ENCODE data around the gene CEP89.
"Not testable (repeated sequence)": the region's sequence is repeated elsewhere in the genome, so short reads cannot be mapped to it uniquely, and the experiment has no call there.

Gene CEP89

DNA sequence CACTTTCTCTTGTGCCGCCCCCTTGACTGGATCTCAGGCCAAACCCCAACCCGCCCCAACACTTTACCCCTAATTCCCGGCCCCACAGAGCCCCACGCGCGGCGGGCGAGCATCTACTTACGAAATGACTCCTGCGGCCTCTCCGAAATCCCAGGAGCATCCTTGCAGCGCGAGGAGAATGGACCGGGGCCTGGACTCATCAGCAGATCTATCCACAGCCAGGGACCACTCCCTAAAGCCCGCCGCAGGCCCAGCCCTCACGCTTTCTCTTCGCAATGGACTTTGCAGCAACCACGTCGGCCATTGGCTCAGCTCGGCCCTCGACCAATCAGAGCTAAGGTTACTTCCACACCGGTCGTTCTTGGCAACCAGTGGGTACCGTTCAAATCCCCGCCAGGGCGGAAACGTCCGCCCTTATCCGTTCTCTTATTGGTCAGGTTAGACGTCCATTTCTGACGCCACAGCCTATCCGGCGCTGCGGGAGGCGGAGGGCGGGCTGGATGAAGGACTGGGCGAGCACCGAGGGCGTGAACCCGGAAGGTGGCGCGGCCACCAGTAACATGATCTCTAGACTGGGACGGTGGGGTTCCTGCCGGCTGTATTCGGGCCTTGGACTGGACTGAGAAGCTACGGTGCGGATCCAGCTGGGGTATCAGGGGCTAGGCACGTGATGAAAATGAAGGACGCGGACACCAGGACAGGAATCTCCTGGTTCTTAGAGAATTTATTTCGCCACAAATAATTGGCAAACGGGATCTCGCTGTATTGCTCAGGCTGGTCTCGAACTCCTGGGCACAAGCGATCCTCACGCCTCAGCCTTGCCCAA lies at the start of gene CEP89, which contains the start of gene FAAP24:
Gene CEP89 (minus strand): TSS at position 244 of the 826 bp plus-strand sequence. CDS start 84 bp downstream, at position 160.
Gene FAAP24 (plus strand): TSS at position 528 of the 826 bp plus-strand sequence. CDS start 955 bp downstream, outside the sequence.
- Histone ChIP-seq H3K4me3 (ENCODE audit: low read depth in 1 of 2, low read length in 2 of 2) (peak within 1 kb of the TSS; percentile 81 to 99), H3K36me3 (ENCODE audit: control insufficient read depth in 1 of 2, insufficient read depth in 2 of 2, low read length in 2 of 2) (no peaks in the 10 kb centered on the region), H3K9me3 (ENCODE audit: control insufficient read depth in 1 of 2, low read length in 2 of 2) (no peaks in the 10 kb centered on the region), H3K27ac (ENCODE audit: low read length) (peak within 1 kb of the TSS; percentile 79), H3K4me1 (ENCODE audit: control insufficient read depth in 1 of 2, insufficient read depth in 2 of 2, low read length in 2 of 2) (peaks cover 4 to 27% of the 10 kb centered on the region in 2 donors), H3K27me3 (ENCODE audit: low read depth, low read length) (no peaks in the 10 kb centered on the region)

DNA sequence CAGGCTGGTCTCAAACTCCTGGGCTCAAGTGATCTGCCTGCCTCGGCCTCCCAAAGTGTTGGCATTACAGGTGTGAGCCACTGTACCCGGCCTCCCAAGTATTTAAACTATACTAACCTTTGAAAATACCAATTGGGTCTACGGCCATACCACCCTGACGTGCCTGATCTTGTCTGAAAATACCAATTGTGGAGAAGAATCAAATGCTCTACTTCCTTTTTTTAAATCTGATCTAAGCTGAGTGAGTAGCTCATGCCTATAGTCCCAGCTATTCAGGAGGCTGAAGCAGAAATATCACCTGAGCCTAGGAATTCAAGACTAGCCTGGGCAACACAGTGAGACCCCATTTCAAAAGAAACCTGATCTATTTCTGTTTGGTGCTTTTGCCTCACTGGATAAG lies 39.1 kb upstream of the CEP89 start:
- not testable (repeated sequence) for H3K36me3 ChIP-seq (ENCODE audit: control insufficient read depth in 1 of 2, insufficient read depth in 2 of 2, low read length in 2 of 2); H3K9me3 ChIP-seq (ENCODE audit: control insufficient read depth in 1 of 2, low read length in 2 of 2); H3K27ac ChIP-seq (ENCODE audit: low read length); H3K4me1 ChIP-seq (ENCODE audit: control insufficient read depth in 1 of 2, insufficient read depth in 2 of 2, low read length in 2 of 2); H3K27me3 ChIP-seq (ENCODE audit: low read depth, low read length); H3K4me3 ChIP-seq (ENCODE audit: low read depth in 1 of 2, low read length in 2 of 2)

DNA sequence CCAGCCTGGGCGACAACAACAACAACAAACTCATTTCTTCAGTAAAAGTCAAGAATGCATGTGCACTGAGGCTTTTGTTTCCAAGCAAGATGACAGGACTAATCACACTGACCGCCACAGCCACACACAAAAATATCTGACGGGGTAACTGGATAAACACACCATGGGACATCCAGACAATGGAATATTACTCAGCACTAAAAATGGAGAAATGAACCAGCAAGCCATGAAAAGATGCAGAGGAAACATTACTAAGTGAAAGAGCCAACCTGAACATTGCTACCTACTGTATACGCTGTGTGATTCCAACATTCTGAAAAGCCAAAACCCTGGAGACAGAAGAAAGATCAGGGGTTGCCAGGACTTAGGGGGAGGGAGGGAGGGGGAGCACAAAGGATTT lies 37.0 kb upstream of the CEP89 start:
- H3K4me1 ChIP-seq (ENCODE audit: control insufficient read depth in 1 of 2, insufficient read depth in 2 of 2, low read length in 2 of 2), result no peaks in the 10 kb centered on the region
- H3K27ac ChIP-seq (ENCODE audit: low read length), result no peak overlapping the region
- no peaks in the 10 kb centered on the region for H3K27me3 ChIP-seq (ENCODE audit: low read depth, low read length)
- no peaks in the 10 kb centered on the region for H3K36me3 ChIP-seq (ENCODE audit: control insufficient read depth in 1 of 2, insufficient read depth in 2 of 2, low read length in 2 of 2)
- no peaks in the 10 kb centered on the region for H3K9me3 ChIP-seq (ENCODE audit: control insufficient read depth in 1 of 2, low read length in 2 of 2)
- no peak overlapping the region for H3K4me3 ChIP-seq (ENCODE audit: low read depth in 1 of 2, low read length in 2 of 2)

DNA sequence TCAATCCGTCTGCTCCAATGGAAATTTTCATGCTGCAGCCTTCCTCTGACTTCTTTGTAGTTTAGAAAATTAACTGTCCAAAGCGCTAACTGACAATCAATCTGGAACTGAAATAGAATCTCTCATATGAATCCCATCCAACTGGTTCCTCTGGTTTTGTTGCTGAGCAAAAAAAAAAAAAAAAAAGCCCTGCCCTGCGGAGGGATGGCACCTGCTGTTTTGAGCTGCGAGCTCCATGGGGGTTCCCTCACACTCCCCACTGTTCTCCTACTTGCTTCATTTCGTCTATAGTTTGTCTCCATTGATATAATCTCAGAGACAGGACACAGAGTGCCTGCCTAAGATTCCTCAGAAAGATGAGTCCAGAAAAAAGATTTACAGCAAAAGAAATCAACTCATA lies 33.7 kb upstream of the CEP89 start:
- no peaks in the 10 kb centered on the region for H3K36me3 ChIP-seq (ENCODE audit: control insufficient read depth in 1 of 2, insufficient read depth in 2 of 2, low read length in 2 of 2)
- no peak overlapping the region for H3K4me3 ChIP-seq (ENCODE audit: low read depth in 1 of 2, low read length in 2 of 2)
- H3K4me1 ChIP-seq (ENCODE audit: control insufficient read depth in 1 of 2, insufficient read depth in 2 of 2, low read length in 2 of 2), result no peaks in the 10 kb centered on the region
- no peaks in the 10 kb centered on the region for H3K9me3 ChIP-seq (ENCODE audit: control insufficient read depth in 1 of 2, low read length in 2 of 2)
- no peak overlapping the region for H3K27ac ChIP-seq (ENCODE audit: low read length)
- H3K27me3 ChIP-seq (ENCODE audit: low read depth, low read length), result no peaks in the 10 kb centered on the region

DNA sequence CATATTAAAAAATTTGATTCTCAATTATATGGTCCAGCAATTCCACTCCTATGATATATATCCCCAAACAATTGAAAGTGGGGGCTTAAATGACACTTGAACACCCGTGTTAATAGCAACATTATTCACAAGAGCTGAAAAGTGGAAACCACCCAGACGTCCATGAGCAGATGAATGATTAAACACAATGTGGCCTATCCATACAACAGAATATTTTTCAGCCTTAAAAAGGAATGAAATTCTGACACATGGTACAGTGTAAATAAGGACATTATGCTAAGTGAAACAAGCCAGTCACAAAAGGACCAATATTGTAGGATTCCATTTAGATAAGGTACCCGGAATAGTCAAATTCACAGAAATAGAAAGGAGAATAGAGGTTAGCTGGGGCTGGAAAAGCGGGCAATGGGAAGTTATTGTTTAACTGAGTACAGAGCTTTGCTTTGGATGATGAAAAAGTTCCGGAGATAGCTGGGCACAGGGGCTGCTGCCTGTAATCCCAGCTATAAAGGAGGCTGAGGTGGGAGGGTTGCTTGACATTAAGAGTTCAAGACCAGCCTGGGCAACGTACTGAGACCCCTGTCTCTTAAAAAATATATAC lies 31.8 kb upstream of the CEP89 start:
- H3K27ac ChIP-seq (ENCODE audit: low read length); H3K36me3 ChIP-seq (ENCODE audit: control insufficient read depth in 1 of 2, insufficient read depth in 2 of 2, low read length in 2 of 2); H3K9me3 ChIP-seq (ENCODE audit: control insufficient read depth in 1 of 2, low read length in 2 of 2); H3K27me3 ChIP-seq (ENCODE audit: low read depth, low read length); H3K4me3 ChIP-seq (ENCODE audit: low read depth in 1 of 2, low read length in 2 of 2); H3K4me1 ChIP-seq (ENCODE audit: control insufficient read depth in 1 of 2, insufficient read depth in 2 of 2, low read length in 2 of 2): not testable (repeated sequence)

DNA sequence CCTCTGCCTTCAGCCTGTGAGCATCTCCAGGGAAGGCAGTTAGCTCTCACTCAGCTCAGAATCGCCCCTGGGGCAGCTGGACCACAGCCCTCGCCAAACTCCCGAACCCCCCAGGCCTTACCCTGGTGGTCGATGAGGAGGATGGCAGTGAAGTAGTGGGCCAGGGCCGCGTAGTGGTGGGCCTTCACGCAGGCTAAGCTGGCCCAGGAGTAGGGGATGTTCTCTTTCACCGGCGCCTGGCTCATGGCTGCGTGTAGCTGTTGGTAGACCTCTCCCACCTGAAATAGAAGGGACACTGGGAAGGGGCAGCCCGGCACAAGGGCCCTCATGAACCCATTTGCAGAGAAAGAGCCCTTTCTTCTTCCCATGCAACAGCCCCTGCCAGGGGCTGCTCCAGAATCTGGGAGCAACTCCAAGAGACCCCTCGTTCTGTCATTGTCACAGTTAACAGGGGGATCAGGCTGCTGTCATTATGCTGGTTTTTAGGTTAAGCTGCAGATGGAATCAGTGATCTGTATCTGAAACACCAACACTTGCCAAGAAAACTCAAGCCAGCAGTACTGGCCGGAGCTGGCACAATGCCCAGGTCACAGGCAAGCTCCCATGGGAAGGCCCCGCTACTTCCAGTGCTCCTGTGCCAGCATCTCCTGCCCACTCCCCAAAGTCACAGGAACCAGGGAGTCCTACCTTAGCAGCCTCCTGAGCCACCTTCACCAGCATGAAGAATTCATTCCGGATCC lies 30.5 kb upstream of the CEP89 start:
- not testable (repeated sequence) for H3K4me1 ChIP-seq (ENCODE audit: control insufficient read depth in 1 of 2, insufficient read depth in 2 of 2, low read length in 2 of 2); H3K9me3 ChIP-seq (ENCODE audit: control insufficient read depth in 1 of 2, low read length in 2 of 2); H3K4me3 ChIP-seq (ENCODE audit: low read depth in 1 of 2, low read length in 2 of 2); H3K36me3 ChIP-seq (ENCODE audit: control insufficient read depth in 1 of 2, insufficient read depth in 2 of 2, low read length in 2 of 2); H3K27me3 ChIP-seq (ENCODE audit: low read depth, low read length); H3K27ac ChIP-seq (ENCODE audit: low read length)

DNA sequence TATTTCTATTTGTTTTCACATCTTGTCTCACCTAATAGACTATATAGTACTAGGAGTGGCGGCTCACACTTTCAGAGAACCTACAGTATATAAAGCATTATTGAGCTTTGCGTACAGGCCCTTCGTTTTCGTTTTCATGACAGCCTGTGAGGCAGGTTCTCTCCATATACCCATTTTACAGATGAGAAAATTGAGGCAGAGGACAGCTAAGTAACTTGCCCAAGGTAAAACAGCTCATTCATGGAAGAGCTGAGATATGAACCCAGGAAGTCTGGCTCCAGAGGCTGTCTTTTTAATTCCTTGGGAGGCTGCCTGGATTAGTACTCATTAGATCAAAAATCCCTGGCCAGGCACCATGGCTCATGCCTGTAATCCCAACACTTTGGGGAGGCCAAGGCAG lies 29.2 kb upstream of the CEP89 start:
- Histone ChIP-seq H3K36me3 (ENCODE audit: control insufficient read depth in 1 of 2, insufficient read depth in 2 of 2, low read length in 2 of 2) (no peaks in the 10 kb centered on the region), H3K9me3 (ENCODE audit: control insufficient read depth in 1 of 2, low read length in 2 of 2) (no peaks in the 10 kb centered on the region), H3K4me1 (ENCODE audit: control insufficient read depth in 1 of 2, insufficient read depth in 2 of 2, low read length in 2 of 2) (no peaks in the 10 kb centered on the region), H3K4me3 (ENCODE audit: low read depth in 1 of 2, low read length in 2 of 2) (no peak overlapping the region), H3K27me3 (ENCODE audit: low read depth, low read length) (no peaks in the 10 kb centered on the region), H3K27ac (ENCODE audit: low read length) (no peak overlapping the region)

DNA sequence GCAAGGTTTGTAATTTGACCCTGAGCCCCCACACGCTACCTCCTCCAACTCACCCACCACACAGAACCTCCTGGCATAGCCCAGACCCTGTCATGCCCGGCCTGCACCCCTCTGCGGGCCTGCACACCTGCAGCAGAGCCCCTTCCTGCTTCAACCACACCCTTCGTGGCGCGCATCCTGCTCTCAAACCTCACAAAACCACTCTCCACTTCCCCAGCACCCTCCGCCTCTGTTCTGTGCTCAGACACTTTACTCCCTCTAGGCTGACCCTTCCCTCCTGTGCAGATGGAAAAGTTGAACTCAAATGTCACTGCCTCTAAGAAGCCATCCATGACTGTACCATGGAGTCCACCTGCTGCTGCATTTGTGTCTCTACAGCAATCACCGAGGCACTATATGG lies 28.8 kb upstream of the CEP89 start:
- Histone ChIP-seq H3K9me3 (ENCODE audit: control insufficient read depth in 1 of 2, low read length in 2 of 2) (no peaks in the 10 kb centered on the region), H3K27ac (ENCODE audit: low read length) (no peak overlapping the region), H3K4me3 (ENCODE audit: low read depth in 1 of 2, low read length in 2 of 2) (no peak overlapping the region), H3K27me3 (ENCODE audit: low read depth, low read length) (no peaks in the 10 kb centered on the region), H3K36me3 (ENCODE audit: control insufficient read depth in 1 of 2, insufficient read depth in 2 of 2, low read length in 2 of 2) (no peaks in the 10 kb centered on the region), H3K4me1 (ENCODE audit: control insufficient read depth in 1 of 2, insufficient read depth in 2 of 2, low read length in 2 of 2) (no peaks in the 10 kb centered on the region)

DNA sequence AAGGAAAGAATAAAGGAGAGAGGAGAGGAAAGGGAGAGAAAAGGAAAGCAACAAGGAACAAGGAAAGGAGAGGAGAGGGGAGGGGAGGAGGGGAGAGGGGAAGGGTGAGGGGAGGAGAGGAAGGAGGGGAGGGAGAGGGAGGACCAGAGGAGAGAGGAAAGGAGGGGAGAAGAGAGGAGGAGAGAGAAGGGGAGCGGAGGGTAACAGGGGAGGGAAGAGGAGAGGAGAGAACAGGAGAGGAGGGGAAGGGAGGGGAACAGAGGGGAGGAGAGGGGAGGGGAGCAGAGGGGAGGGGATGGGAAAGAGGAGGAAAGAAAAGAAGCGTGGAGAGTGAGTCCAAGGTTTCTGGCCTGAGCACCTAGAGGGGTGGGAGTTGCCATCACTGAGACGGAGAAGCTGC lies 27.0 kb upstream of the CEP89 start:
- H3K36me3 ChIP-seq (ENCODE audit: control insufficient read depth in 1 of 2, insufficient read depth in 2 of 2, low read length in 2 of 2), result no peaks in the 10 kb centered on the region
- no peaks in the 10 kb centered on the region for H3K9me3 ChIP-seq (ENCODE audit: control insufficient read depth in 1 of 2, low read length in 2 of 2)
- H3K27ac ChIP-seq (ENCODE audit: low read length), result no peak overlapping the region

DNA sequence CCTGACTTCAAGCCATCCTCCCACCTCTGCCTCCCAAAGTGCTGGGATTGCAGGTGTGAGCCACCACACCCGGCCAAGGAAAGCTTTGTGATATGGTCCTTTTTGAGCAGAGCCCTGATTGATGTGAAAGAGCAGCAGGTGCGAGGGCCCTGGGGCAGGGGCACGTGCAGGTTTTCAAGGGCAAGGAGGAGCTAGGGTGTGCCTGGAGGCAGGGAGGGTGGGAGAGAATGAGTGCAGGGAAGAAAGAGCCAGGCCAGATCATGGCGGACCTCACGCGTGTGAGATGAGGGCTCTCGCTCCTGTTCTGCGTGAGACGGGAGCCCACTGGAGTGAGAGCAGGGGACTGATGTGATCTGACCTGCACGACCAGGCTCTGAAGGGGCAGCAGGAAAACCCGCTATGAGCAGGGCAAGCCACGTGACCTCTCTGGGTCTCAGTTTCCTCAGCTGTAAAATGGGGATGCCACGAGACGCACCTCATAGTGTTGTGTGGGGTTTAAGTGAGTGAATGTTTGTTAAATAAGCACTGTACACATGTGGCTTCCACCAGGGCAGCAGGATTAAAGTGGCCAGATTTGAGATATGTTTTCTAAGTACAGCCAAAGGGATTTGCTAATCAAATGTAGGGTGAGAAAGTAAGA lies 26.1 kb upstream of the CEP89 start:
- Histone ChIP-seq H3K4me1 (ENCODE audit: control insufficient read depth in 1 of 2, insufficient read depth in 2 of 2, low read length in 2 of 2) (no peaks in the 10 kb centered on the region), H3K36me3 (ENCODE audit: control insufficient read depth in 1 of 2, insufficient read depth in 2 of 2, low read length in 2 of 2) (no peaks in the 10 kb centered on the region), H3K9me3 (ENCODE audit: control insufficient read depth in 1 of 2, low read length in 2 of 2) (no peaks in the 10 kb centered on the region), H3K27ac (ENCODE audit: low read length) (no peak overlapping the region), H3K27me3 (ENCODE audit: low read depth, low read length) (no peaks in the 10 kb centered on the region), H3K4me3 (ENCODE audit: low read depth in 1 of 2, low read length in 2 of 2) (no peak overlapping the region)

More for the DNA sequence above, 27.0 kb upstream of the CEP89 start:
- H3K4me3 ChIP-seq (ENCODE audit: low read depth in 1 of 2, low read length in 2 of 2), result no peak overlapping the region
- H3K27me3 ChIP-seq (ENCODE audit: low read depth, low read length), result no peaks in the 10 kb centered on the region
- no peaks in the 10 kb centered on the region for H3K4me1 ChIP-seq (ENCODE audit: control insufficient read depth in 1 of 2, insufficient read depth in 2 of 2, low read length in 2 of 2)

DNA sequence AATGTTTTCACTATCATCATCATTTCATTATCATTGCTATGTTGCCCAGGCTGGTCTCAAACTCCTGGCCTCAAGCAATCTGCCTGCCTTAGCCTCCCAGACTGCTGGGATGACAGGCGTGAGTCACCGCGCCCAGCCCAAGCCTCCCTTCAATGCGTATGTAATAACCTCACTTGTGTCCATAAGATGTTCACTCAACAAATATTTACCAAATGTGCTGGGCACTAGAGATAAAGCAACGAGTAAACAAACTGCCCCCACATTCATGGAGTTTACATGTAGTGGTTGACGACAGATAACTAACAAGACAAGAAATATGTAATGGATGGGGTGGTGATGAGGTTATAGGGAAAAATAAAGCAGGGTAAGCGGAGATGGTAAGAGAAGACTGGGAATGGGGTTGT lies 25.3 kb upstream of the CEP89 start:
- H3K27me3 ChIP-seq (ENCODE audit: low read depth, low read length); H3K36me3 ChIP-seq (ENCODE audit: control insufficient read depth in 1 of 2, insufficient read depth in 2 of 2, low read length in 2 of 2); H3K9me3 ChIP-seq (ENCODE audit: control insufficient read depth in 1 of 2, low read length in 2 of 2); H3K27ac ChIP-seq (ENCODE audit: low read length); H3K4me3 ChIP-seq (ENCODE audit: low read depth in 1 of 2, low read length in 2 of 2); H3K4me1 ChIP-seq (ENCODE audit: control insufficient read depth in 1 of 2, insufficient read depth in 2 of 2, low read length in 2 of 2): not testable (repeated sequence)
